ENCODE measurements around the gene EFEMP2.

Gene EFEMP2

GRCh38 chr11:65885231-65885630 lies 12.6 kb upstream of the EFEMP2 start:
- DNase-seq (ENCODE audit: low read depth in 4 of 4, low spot score in 1 of 4) = no peak

GRCh38 chr11:65884716-65885092 lies 12.1 kb upstream of the EFEMP2 start:
- DNase-seq (ENCODE audit: low read depth in 4 of 4, low spot score in 1 of 4) = peak in 3 of 4 experiments; percentile 64 to 70 (median 67)

- DNase-seq (ENCODE audit: low read depth in 4 of 4, low spot score in 1 of 4) = no peak
These were observed 11.5 kb upstream of the EFEMP2 start for GRCh38 chr11:65883786-65884715.

- no peak for DNase-seq (ENCODE audit: low read depth in 4 of 4, low spot score in 1 of 4)
These were observed 10.6 kb upstream of the EFEMP2 start for GRCh38 chr11:65883058-65883761.

- no peak for DNase-seq (ENCODE audit: low read depth in 4 of 4, low spot score in 1 of 4)
These were observed 9.8 kb upstream of the EFEMP2 start for GRCh38 chr11:65882120-65883057.

- DNase-seq (ENCODE audit: low read depth in 4 of 4, low spot score in 1 of 4) = no peak
These were observed 8.3 kb upstream of the EFEMP2 start for GRCh38 chr11:65880844-65881421.

GRCh38 chr11:65880027-65880426 lies 7.4 kb upstream of the EFEMP2 start:
- no peak for DNase-seq (ENCODE audit: low read depth in 4 of 4, low spot score in 1 of 4)

GRCh38 chr11:65879617-65880016 lies 7.0 kb upstream of the EFEMP2 start, which contains the start of gene CTSW:
TSS of gene CTSW (plus strand) at chr11:65879837. CDS start at chr11:65879855, 18 bp downstream.
- DNase-seq (ENCODE audit: low read depth in 4 of 4, low spot score in 1 of 4) = no peak

GRCh38 chr11:65873318-65874156 lies 937 bp upstream of the EFEMP2 start:
- DNase-seq (ENCODE audit: low read depth in 4 of 4, low spot score in 1 of 4) = peak; percentile 91 to 97 (median 94)

- no peak for DNase-seq (ENCODE audit: low read depth in 4 of 4, low spot score in 1 of 4)
These were observed 620 bp downstream of the EFEMP2 start for GRCh38 chr11:65871811-65872548.

- no peak for DNase-seq (ENCODE audit: low read depth in 4 of 4, low spot score in 1 of 4)
These were observed 1.6 kb downstream of the EFEMP2 start for GRCh38 chr11:65870706-65871681.

- no peak for DNase-seq (ENCODE audit: low read depth in 4 of 4, low spot score in 1 of 4)
These were observed 2.3 kb downstream of the EFEMP2 start for GRCh38 chr11:65870307-65870658.

- no peak for DNase-seq (ENCODE audit: low read depth in 4 of 4, low spot score in 1 of 4)
These were observed 2.8 kb downstream of the EFEMP2 start for GRCh38 chr11:65869643-65870306.

- no peak for DNase-seq (ENCODE audit: low read depth in 4 of 4, low spot score in 1 of 4)
These were observed 3.7 kb downstream of the EFEMP2 start for GRCh38 chr11:65868907-65869306.

- no peak for DNase-seq (ENCODE audit: low read depth in 4 of 4, low spot score in 1 of 4)
These were observed 4.4 kb downstream of the EFEMP2 start for GRCh38 chr11:65868076-65868667.

GRCh38 chr11:65867284-65868071 lies 5.1 kb downstream of the EFEMP2 start:
- DNase-seq (ENCODE audit: low read depth in 4 of 4, low spot score in 1 of 4) = no peak

All from stimulated activated CD4-positive, alpha-beta T cell treated with anti-CD3 and anti-CD28 coated beads, Interleukin-1b, Interleukin-23, amount 100 ng/mL, for 24 hours (primary cell).